K562 (cell line): ENCODE measurements around the gene ROS1. TPM values are rescaled to one million over a fixed set of nuclear protein-coding genes. Genes with fewer than 3 reads are reported as not detected.

Source experiments
- COPS2 ChIP-seq: fragments of 450-650 bp; conservative IDR thresholded peaks from 2 replicates; pipeline ENCODE4 v1.6.1; 2016; ENCODE audit warnings: mild to moderate bottlenecking, moderate library complexity
- E2F3 ChIP-seq: fragments of 250-450 bp; sonication (Bioruptor Pico); IDR thresholded peaks from 2 replicates; pipeline ENCODE4 v1.4.0; 2020; ENCODE audit warnings: mild to moderate bottlenecking
- NCOA1 ChIP-seq: fragments of 450-650 bp; IDR thresholded peaks from 2 replicates; pipeline ENCODE4 v1.6.1; 2016; ENCODE audit warnings: low read depth
- PHF21A ChIP-seq: fragments of 450-650 bp; IDR thresholded peaks from 2 replicates; pipeline ENCODE4 v1.6.1; 2017; ENCODE audit warnings: low read depth, borderline replicate concordance
- POLR2B ChIP-seq: fragments of 450-650 bp; IDR thresholded peaks from 2 replicates; pipeline ENCODE4 v1.6.1; 2018; ENCODE audit warnings: low read depth; ENCODE audit not compliant: partially characterized antibody
- SMAD2 ChIP-seq: fragments of 150-350 bp; IDR thresholded peaks from 2 replicates; pipeline ENCODE4 v1.6.1; 2014; ENCODE audit warnings: low read depth, mild to moderate bottlenecking, low read length
- TEAD1 ChIP-seq, 2 experiments: fragments of 450-650 bp in 1 of 2; sonication (generic) in 1 of 2; formaldehyde crosslinking; IDR thresholded peaks; 2 replicates each; pipeline versions ENCODE4 v1.4.0 to v1.8.0; 2020 to 2022; ENCODE audit warnings: mild to moderate bottlenecking in 2 of 2, missing genetic modification reagents in 1 of 2
- ZNF354B ChIP-seq: fragments of 250-450 bp; sonication (Bioruptor Pico); IDR thresholded peaks from 2 replicates; pipeline ENCODE4 v1.4.0; 2020
- ZZZ3 ChIP-seq: fragments of 450-650 bp; IDR thresholded peaks from 2 replicates; pipeline ENCODE4 v1.6.1; 2016; ENCODE audit warnings: antibody characterized with exemption, mild to moderate bottlenecking, moderate library complexity
- polyA plus RNA-seq, 8 experiments: library from polyadenylated mRNA; depleted of rRNA in 4 of 8; stranded (reverse) in 5 of 8; unstranded in 3 of 8; fragments of >200 nt; fragmentation: Nextera tagmentation in 2 of 8; fragmentation: Illumina TruSeq in 1 of 8; extraction: Ambion mirVana in 2 of 8; extraction: Trizol in 1 of 8; gene quantifications; 2 replicates each; pipeline versions ENCODE4 v1.2.1 to v1.2.3, GENCODE V29; 2011 to 2014; ENCODE audit warnings: inconsistent platforms in 1 of 8, missing spikeins in 1 of 8
- total RNA-seq, 7 experiments: library from RNA; depleted of rRNA in 6 of 7; stranded (reverse); fragments of >200 nt in 6 of 7; fragmentation: Illumina TruSeq in 2 of 7; extraction: Trizol in 2 of 7; gene quantifications; 2 replicates each; pipeline versions ENCODE4 v1.2.1 to v1.2.3, GENCODE V29; 2011 to 2021; ENCODE audit warnings: low replicate concordance in 1 of 7
- TF ChIP-seq, protein P1 (sequence below), 2 experiments: fragments of 450-650 bp in 1 of 2; sonication (generic) in 1 of 2; formaldehyde crosslinking in 1 of 2; IDR thresholded peaks; 2 replicates each; pipeline versions ENCODE4 v1.7.1 to v1.9.0; 2016 to 2022; ENCODE audit warnings: inconsistent platforms in 1 of 2, mild to moderate bottlenecking in 1 of 2, missing genetic modification reagents in 1 of 2
- TF ChIP-seq, protein P2 (sequence below), 2 experiments: fragments of 450-650 bp in 1 of 2; IDR thresholded peaks; 2 replicates each; pipeline ENCODE4 v1.6.1; 2011 to 2017; ENCODE audit warnings: low read depth in 2 of 2, antibody characterized with exemption in 1 of 2, borderline replicate concordance in 1 of 2, low read length in 1 of 2, mild to moderate bottlenecking in 1 of 2, mixed read lengths in 1 of 2; ENCODE audit not compliant: control insufficient read depth in 1 of 2
- TF ChIP-seq, protein P3 (sequence below): fragments of 450-650 bp; formaldehyde crosslinking; IDR thresholded peaks from 2 replicates; pipeline ENCODE4 v1.4.0; 2022; ENCODE audit warnings: missing genetic modification characterization
- TF ChIP-seq, protein P4 (sequence below): fragments of 450-650 bp; conservative IDR thresholded peaks from 2 replicates; pipeline ENCODE4 v1.6.1; 2016; ENCODE audit warnings: missing genetic modification characterization, low read depth, mild to moderate bottlenecking, control low read depth, missing compliant biosample characterization

Gene ROS1
- total and polyA plus RNA-seq, 9 of the 15 experiments (the other 6 are each of a cell fraction or from before 2014, with no cell fraction given): under 0.01 to 0.16 (median 0.04) TPM; not detected in 6

DNA sequence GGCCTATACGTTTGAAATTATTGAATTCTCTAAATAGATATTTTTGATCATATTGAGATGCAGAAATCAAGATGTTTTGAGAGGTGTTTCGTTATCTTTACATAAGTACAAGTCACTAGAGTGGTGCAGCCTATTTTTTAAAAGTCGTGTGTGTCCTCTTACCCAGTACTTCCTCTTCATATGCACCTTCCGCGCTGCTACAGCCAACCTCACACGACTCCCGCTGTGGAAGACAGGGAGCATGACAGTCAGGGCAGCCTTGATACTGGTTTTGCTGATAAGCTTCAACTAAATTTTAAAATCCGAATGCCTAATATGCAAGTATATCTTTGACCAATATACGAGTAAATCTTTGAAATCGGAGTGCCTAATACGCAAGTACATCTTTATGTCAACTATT is 16.3 kb downstream of the ROS1 start (continued):
- TF ChIP-seq, protein P1, sequence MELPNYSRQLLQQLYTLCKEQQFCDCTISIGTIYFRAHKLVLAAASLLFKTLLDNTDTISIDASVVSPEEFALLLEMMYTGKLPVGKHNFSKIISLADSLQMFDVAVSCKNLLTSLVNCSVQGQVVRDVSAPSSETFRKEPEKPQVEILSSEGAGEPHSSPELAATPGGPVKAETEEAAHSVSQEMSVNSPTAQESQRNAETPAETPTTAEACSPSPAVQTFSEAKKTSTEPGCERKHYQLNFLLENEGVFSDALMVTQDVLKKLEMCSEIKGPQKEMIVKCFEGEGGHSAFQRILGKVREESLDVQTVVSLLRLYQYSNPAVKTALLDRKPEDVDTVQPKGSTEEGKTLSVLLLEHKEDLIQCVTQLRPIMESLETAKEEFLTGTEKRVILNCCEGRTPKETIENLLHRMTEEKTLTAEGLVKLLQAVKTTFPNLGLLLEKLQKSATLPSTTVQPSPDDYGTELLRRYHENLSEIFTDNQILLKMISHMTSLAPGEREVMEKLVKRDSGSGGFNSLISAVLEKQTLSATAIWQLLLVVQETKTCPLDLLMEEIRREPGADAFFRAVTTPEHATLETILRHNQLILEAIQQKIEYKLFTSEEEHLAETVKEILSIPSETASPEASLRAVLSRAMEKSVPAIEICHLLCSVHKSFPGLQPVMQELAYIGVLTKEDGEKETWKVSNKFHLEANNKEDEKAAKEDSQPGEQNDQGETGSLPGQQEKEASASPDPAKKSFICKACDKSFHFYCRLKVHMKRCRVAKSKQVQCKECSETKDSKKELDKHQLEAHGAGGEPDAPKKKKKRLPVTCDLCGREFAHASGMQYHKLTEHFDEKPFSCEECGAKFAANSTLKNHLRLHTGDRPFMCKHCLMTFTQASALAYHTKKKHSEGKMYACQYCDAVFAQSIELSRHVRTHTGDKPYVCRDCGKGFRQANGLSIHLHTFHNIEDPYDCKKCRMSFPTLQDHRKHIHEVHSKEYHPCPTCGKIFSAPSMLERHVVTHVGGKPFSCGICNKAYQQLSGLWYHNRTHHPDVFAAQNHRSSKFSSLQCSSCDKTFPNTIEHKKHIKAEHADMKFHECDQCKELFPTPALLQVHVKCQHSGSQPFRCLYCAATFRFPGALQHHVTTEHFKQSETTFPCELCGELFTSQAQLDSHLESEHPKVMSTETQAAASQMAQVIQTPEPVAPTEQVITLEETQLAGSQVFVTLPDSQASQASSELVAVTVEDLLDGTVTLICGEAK (IDR thresholded peaks at IDR 0.05): no peak
- TF ChIP-seq, protein P1 (CRISPR knock-in tag; IDR thresholded peaks at IDR 0.05): no peak
- no peak for TF ChIP-seq ZZZ3
- TF ChIP-seq, protein P2, sequence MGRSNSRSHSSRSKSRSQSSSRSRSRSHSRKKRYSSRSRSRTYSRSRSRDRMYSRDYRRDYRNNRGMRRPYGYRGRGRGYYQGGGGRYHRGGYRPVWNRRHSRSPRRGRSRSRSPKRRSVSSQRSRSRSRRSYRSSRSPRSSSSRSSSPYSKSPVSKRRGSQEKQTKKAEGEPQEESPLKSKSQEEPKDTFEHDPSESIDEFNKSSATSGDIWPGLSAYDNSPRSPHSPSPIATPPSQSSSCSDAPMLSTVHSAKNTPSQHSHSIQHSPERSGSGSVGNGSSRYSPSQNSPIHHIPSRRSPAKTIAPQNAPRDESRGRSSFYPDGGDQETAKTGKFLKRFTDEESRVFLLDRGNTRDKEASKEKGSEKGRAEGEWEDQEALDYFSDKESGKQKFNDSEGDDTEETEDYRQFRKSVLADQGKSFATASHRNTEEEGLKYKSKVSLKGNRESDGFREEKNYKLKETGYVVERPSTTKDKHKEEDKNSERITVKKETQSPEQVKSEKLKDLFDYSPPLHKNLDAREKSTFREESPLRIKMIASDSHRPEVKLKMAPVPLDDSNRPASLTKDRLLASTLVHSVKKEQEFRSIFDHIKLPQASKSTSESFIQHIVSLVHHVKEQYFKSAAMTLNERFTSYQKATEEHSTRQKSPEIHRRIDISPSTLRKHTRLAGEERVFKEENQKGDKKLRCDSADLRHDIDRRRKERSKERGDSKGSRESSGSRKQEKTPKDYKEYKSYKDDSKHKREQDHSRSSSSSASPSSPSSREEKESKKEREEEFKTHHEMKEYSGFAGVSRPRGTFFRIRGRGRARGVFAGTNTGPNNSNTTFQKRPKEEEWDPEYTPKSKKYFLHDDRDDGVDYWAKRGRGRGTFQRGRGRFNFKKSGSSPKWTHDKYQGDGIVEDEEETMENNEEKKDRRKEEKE (IDR thresholded peaks at IDR 0.05; ENCODE audit: borderline replicate concordance in 1 of 2, control insufficient read depth in 1 of 2, low read depth in 2 of 2, low read length in 1 of 2): no peak
- no peak for TF ChIP-seq NCOA1
- TF ChIP-seq, protein P3, sequence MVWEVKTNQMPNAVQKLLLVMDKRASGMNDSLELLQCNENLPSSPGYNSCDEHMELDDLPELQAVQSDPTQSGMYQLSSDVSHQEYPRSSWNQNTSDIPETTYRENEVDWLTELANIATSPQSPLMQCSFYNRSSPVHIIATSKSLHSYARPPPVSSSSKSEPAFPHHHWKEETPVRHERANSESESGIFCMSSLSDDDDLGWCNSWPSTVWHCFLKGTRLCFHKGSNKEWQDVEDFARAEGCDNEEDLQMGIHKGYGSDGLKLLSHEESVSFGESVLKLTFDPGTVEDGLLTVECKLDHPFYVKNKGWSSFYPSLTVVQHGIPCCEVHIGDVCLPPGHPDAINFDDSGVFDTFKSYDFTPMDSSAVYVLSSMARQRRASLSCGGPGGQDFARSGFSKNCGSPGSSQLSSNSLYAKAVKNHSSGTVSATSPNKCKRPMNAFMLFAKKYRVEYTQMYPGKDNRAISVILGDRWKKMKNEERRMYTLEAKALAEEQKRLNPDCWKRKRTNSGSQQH (CRISPR knock-in tag): no peak
- TF ChIP-seq SMAD2: no peak
- TF ChIP-seq E2F3 (CRISPR knock-in tag): no peak
- TF ChIP-seq, protein P4, sequence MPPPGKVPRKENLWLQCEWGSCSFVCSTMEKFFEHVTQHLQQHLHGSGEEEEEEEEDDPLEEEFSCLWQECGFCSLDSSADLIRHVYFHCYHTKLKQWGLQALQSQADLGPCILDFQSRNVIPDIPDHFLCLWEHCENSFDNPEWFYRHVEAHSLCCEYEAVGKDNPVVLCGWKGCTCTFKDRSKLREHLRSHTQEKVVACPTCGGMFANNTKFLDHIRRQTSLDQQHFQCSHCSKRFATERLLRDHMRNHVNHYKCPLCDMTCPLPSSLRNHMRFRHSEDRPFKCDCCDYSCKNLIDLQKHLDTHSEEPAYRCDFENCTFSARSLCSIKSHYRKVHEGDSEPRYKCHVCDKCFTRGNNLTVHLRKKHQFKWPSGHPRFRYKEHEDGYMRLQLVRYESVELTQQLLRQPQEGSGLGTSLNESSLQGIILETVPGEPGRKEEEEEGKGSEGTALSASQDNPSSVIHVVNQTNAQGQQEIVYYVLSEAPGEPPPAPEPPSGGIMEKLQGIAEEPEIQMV (tag): no peak
- TF ChIP-seq ZNF354B: no peak
- TF ChIP-seq COPS2: no peak
- TF ChIP-seq POLR2B: no peak
- TF ChIP-seq TEAD1 (CRISPR knock-in tag; IDR thresholded peaks at IDR 0.05): no peak
- TF ChIP-seq PHF21A: no peak
